ENCODE data around the gene WNT7B.

The WNT7B gene

DNA sequence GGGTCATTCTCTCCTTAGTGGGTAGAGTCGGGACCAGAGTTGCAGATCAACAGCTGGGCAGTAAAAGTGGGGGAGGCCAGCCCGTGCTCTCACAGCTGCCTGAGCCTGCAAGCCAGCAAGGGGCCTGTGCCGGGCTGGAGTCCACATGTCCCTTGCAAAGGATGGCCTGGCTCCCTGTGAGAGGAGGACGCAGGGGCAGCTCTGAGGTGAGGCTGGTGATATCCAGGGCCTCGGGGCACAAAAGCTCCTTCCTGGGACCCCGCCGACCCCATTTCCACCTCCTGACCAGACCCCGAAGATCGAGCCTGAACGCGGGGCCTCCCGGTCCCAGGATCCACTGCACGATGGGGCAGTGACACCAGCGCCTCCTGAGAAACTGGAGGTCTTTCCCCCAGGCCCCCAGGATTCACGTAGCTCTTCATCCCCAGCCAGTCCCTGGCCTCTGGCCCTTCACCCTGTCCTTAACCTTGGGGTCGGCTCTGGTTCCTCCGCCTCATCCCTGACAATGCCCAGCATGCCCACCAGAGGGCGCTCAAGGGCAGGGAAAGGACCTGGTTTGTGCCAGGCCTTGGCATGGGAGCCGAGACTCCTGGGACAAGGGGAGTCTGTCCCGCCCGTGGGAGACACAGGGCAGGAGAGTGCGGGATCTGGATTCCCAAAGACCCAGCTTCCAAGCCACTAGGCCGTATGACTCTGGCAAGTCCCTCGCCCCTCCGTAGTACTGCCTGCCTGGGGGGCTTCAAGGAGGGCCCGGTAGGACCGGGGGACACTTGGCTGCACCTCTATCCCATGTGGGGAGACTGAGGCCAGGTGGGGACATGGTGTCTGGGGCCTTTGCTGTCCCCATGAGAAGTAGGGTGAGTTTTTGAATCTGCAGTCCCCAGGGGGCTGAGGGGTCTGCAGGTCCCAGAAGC lies 17.8 kb upstream of the WNT7B start:
- DNase-seq = peak; percentile 62

- no peak for DNase-seq
These were observed 16.9 kb upstream of the WNT7B start for GRCh38 chr22:45993841-45994240.

- no peak for DNase-seq
These were observed 16.3 kb upstream of the WNT7B start for GRCh38 chr22:45993143-45993692.

DNA sequence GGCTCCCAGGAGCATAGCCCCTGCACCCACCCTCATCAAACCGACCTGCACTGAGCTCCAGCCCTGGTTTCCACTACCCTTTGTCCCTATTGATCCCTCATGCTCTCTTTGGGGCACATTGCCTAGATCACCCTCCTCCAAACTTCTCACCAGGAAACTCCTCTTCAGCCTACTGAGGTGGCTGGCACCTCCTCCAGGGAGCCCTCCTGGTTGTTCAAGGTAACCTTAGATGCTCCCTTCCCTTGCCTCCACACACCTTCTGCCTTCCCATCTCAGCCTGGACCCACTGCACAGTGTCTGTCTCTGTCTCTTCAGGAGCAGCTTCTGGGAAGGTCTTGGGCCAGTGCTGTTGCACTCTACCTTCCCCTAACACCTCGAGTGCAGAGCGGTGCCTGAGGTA lies 15.8 kb upstream of the WNT7B start:
- no peak for DNase-seq

GRCh38 chr22:45991098-45991497 lies 14.1 kb upstream of the WNT7B start:
- DNase-seq = no peak

- DNase-seq = no peak
These were observed 10.3 kb upstream of the WNT7B start for GRCh38 chr22:45987136-45987861.

DNA sequence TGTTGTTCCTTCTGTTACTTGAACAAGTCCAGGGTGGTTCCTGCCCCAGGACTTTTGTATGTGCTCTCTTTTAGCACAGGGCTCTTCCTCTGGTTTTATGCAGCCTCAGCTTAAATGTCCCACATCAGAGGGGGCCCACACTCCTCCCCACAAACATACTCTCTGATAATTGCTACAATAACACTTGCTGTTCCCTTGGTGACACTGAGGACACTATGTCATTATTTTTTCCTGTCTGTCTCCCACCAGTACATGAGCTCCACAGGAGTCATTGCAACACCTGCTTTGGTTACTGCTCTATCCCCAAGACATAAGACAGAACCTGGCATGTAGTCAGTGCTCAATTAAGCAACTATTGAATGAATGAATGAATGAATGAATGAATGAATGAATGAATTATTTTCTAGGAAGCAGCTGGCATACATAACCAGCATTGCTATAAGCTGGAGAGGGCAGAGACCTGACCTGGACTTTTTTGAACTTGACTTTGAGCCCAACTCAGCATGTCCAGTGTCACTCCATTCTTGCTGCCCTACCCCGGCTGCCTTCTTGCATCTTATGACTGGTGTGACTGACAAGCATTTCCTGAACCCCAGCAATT lies 7.5 kb upstream of the WNT7B start:
- no peak for DNase-seq

DNA sequence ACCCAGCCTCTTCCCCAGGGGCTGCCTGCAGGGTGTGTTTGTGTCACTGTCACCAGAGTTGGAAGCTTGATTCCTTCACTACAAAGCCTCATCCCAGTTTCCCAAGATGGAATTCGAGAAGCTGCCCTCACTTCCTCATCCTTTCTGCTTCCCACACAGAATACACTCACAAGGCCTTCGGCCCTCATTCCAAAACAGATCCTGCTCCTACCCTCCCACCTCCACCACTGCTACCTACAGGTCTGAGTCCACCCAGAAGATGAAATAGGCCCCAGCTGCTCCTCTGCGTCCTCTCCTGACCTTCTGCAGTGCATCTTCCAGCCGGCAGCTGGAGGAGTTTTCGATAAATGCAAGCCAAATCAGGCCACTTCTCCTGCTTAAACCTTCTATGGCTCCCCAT lies 6.8 kb upstream of the WNT7B start:
- DNase-seq = no peak

- DNase-seq = no peak
These were observed 3.8 kb upstream of the WNT7B start for GRCh38 chr22:45980761-45981160.

- no peak for DNase-seq
These were observed 3.3 kb upstream of the WNT7B start for GRCh38 chr22:45980268-45980570.

DNA sequence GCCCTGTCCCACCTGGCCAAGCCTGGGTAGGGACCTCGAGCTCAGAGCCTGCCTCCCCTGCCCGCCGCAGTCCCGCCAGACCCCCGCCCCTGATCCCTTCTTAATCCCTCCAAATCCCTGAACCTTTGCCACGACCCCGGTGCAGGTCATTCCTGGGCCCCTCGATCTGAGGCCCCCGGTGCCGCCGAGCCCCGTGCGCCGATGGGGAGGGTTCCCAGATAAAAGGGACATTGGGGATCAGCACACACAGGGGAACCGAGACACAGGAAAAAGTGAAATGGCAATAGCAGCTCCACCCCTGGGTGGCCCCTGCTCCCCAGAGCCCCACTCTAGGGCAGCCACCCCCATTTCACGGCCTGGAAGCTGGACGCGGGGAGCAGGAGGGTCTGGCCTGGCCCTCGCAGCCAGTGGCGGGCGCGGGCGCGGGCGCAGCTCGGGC lies 1.3 kb upstream of the WNT7B start:
- DNase-seq = no peak

GRCh38 chr22:45977551-45978274 lies 751 bp upstream of the WNT7B start:
- peak; percentile 65 for DNase-seq

DNA sequence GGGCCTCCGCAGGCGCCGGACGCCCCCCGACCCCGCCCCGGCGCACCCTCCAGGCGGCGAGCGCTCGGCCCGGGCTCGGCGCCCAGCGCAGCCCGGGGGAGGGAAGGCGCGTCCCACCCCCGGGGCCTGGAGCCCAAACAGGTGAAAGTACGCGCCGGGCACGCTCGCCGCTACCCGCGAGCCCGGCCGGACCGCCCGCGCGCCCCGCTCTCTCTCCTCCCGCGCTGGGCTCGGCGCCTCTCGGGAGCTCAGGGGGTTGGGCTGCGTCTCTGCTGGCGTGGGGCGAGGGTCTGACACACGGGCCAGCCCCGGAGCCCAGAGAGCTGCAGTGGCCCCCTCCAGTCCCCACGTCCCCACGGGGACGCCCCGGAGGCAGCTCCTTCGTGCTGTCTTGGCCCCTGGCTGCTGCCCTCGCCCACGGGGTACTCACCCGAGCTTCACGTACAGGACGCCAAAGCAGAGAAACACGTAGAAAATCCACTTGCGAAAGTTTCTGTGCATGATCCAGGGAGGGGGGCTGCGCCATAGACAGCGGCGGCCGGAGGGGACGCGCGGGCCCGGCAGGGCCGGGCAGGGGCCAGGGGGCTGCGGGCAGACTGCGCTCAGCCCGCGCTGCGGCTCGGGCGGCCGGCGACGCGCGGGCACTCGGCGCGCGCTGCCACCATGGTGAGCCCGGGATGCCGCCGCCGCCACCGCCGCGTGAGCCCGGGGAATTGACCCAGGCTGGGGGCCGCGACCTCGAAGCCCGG lies 534 bp downstream of the WNT7B start:
- peak; percentile 5 for DNase-seq

GRCh38 chr22:45975164-45976161 lies 1.5 kb downstream of the WNT7B start:
- peak; percentile 16 for DNase-seq

GRCh38 chr22:45974498-45974897 lies 2.5 kb downstream of the WNT7B start:
- DNase-seq = no peak

- no peak for DNase-seq
These were observed 4.1 kb downstream of the WNT7B start for GRCh38 chr22:45972889-45973253.

DNA sequence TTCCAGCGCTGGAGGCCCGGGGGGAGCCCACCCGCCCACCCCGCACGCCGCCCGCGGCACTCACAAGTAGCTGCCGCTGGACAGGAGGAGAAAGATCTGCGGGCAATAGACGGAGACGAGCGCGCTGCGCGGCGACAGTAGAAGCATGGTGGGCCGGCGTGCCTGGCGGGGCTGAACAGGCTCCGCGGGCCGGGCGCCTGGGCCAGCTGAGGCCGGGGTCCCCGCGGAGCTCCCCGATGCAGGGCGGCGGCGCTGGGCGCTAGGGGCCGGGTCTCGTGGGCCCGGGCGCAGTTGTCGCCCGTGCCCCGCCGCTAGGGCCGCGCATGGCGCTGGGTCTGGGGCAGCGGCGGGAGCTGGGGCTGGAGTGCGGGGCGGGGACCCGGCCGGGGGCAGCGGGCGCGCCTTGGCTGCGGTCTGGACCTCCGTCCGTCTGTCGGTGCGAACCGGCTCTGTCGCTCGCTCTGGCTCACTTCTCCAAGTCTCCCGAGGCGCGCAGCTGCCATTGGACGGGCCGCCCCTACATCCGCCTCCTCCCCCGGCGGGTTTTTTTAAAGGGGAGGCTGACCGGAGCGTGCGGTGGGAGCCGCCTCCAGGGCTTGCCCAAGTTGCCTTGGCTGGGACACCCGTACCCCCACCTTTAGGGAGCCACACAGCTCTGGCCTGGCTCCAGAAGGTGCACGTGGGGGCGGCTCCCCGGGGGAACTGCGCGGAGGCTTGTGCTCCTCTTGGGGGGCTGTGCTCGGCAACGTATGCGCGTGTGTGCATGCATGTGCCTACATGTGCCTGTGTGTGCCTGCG lies 4.7 kb downstream of the WNT7B start:
- no peak for DNase-seq

GRCh38 chr22:45971408-45972028 lies 5.4 kb downstream of the WNT7B start:
- DNase-seq = no peak

DNA sequence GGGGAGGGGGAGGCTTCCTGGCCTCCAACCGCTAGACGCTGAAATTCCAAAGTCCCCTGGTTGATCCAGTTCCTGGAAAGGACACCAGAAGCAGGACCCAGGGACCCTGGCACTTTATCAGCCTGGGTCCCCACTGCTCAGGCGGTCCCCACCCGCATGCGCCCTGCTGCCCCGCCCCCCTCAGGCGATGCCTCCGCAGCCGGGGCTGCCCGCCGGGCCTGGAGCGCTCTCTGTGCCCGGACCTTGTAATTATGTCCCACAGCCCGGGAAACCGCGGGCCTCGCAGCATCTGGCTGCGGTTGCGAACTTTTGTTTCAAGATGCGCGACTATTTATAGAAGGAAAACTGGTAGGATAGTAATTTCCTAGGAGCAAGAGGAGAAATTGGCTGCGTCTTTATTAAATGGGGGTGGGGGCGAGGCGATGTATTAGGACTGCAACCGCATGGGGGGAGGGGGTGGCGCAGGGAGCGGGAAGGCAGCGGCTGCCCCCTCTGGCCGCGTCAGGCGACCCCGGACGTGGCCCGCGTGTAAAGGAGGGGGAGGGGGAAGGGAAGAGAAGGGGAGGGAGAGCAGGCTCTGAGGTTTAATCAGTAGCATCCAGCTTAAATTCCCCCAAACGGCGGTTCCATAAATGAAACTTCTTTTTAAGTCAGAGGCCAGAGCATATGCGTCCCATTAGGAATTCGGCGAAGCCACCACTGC lies 6.1 kb downstream of the WNT7B start:
- DNase-seq = no peak

Measured in NCI-H345 (cell line).